ENCODE measurements around the gene PHF2. TPM values are rescaled to one million over a fixed set of nuclear protein-coding genes. Genes with fewer than 3 reads are reported as not detected.

The PHF2 gene
- total and polyA plus RNA-seq, 2 of the 8 experiments (the other 6 are each of a cell fraction or from before 2014, with no cell fraction given): 3.4 to 9.4 TPM

GRCh38 chr9:93637886-93638285 lies 61.5 kb downstream of the PHF2 start:
- Histone ChIP-seq H4K8ac (ENCODE audit: extremely low read depth, insufficient read depth, low read length) (no peak overlapping the region), H4K91ac (replicated peaks; ENCODE audit: insufficient read length, low read length) (no peak overlapping the region), H3K27me3 (replicated peaks in 1 of 4; ENCODE audit: control insufficient read depth in 3 of 4, extremely low read depth in 1 of 4, insufficient read depth in 3 of 4, low read length in 3 of 4) (no peaks in the 10 kb centered on the region), H3K4me2 (ENCODE audit: insufficient read depth in 1 of 2, low read depth in 2 of 2, low read length in 2 of 2) (no peak overlapping the region), H3K27ac (ENCODE audit: low read depth, low read length) (no peak overlapping the region), H4K20me1 (replicated peaks in 1 of 2; ENCODE audit: control insufficient read depth in 1 of 2, insufficient read depth in 2 of 2, low read length in 2 of 2) (peaks cover 0 to 1% of the 10 kb centered on the region in 2 experiments), H2BK120ac (replicated peaks; ENCODE audit: low read depth, low read length) (no peak overlapping the region), H3K79me1 (ENCODE audit: low read depth, low read length) (no peaks in the 10 kb centered on the region), H3K9me3 (ENCODE audit: insufficient read depth in 2 of 2, low read depth in 1 of 2, low read length in 1 of 2) (peaks cover 6 to 9% of the 10 kb centered on the region in 2 experiments; a peak in 2 of 4 replicates), H2BK5ac (ENCODE audit: low read depth, low read length) (no peak overlapping the region), H3K56ac (replicated peaks; ENCODE audit: insufficient read length, low read depth, low read length) (no peak overlapping the region), H3K23ac (ENCODE audit: insufficient read length) (no peak overlapping the region), H2BK20ac (ENCODE audit: low read length) (no peak overlapping the region), H4K5ac (ENCODE audit: insufficient read length, low read depth, low read length) (no peak overlapping the region), H3K4me1 (replicated peaks in 1 of 4; ENCODE audit: control insufficient read depth in 3 of 4, insufficient read depth in 4 of 4, low read length in 3 of 4) (peaks cover 0 to 5% (median 0%) of the 10 kb centered on the region in 4 experiments; a peak in 2 of 7 replicates), H2AFZ (ENCODE audit: low read length) (no peak overlapping the region), H3K36me3 (ENCODE audit: control insufficient read depth in 2 of 4, insufficient read depth in 4 of 4, low read length in 3 of 4) (peaks cover 0 to 16% (median 5%) of the 10 kb centered on the region in 4 experiments; a peak in 3 of 8 replicates), H3K4ac (replicated peaks; ENCODE audit: insufficient read length, low read depth, low read length) (no peak overlapping the region), H2BK12ac (ENCODE audit: low read depth, low read length) (no peak overlapping the region), H3K79me2 (ENCODE audit: control insufficient read depth in 1 of 2, insufficient read depth in 2 of 2, low read length in 2 of 2) (no peaks in the 10 kb centered on the region), H3K14ac (ENCODE audit: insufficient read length) (no peak overlapping the region), H3K18ac (ENCODE audit: extremely low read depth, low read length) (no peak overlapping the region), H3K4me3 (ENCODE audit: extremely low read depth in 1 of 4, insufficient read depth in 2 of 4, low read depth in 3 of 4, low read length in 4 of 4) (no peak overlapping the region), H2AK5ac (ENCODE audit: low read depth, low read length) (no peak overlapping the region), H3K9ac (replicated peaks in 1 of 4; ENCODE audit: extremely low read depth in 1 of 4, low read depth in 3 of 4, low read length in 3 of 4) (no peak overlapping the region), H2BK15ac (ENCODE audit: low read length) (no peak overlapping the region), H3K23me2 (ENCODE audit: low read depth, low read length) (no peaks in the 10 kb centered on the region)
- ChIA-PET POLR2A (ENCODE audit: partially characterized antibody) (no interaction called here), CTCF (ENCODE audit: partially characterized antibody) (interaction anchor here (0.7 kb wide), 1 partner anchor 271 kb away, joined by 3 read pairs; no protein-coding TSS in a partner anchor)
- FAIRE-seq: no peak
- no peak for DNase-seq (ENCODE audit: low read depth in 1 of 2, low spot score in 2 of 2)
- no peak for TF ChIP-seq CTCF (IDR thresholded peaks at IDR 0.05; ENCODE audit: control extremely low read depth in 1 of 3, insufficient read depth in 1 of 3, low read depth in 1 of 3, low read length in 3 of 3)
- no peak for TF ChIP-seq NANOG (IDR thresholded peaks at IDR 0.05; ENCODE audit: insufficient read depth, low read depth, low read length, poor library complexity, severe bottlenecking)
- TF ChIP-seq ATF3 (IDR thresholded peaks at IDR 0.05; ENCODE audit: insufficient read depth, low read depth, low read length): no peak
- TF ChIP-seq TEAD4 (IDR thresholded peaks at IDR 0.05; ENCODE audit: low read depth, low read length): no peak
- no peak for TF ChIP-seq BRCA1 (IDR thresholded peaks at IDR 0.05; ENCODE audit: low read depth, low read length)
- no peak for TF ChIP-seq POLR2A (IDR thresholded peaks at IDR 0.05; ENCODE audit: control extremely low read depth in 1 of 2, low read depth in 2 of 2, low read length in 2 of 2)
- no peak for TF ChIP-seq E2F6 (IDR thresholded peaks at IDR 0.05)
- WGBS, 2 experiments (ENCODE audit: extremely low coverage in 1 of 2, insufficient coverage in 1 of 2, insufficient read length in 1 of 2, insufficient replicate concordance in 2 of 2, low coverage in 1 of 2, low lambda C conversion rate in 2 of 2, missing lambda C conversion rate in 1 of 2): 92% methylated on average over 3 of the region's 3 CpGs; no CpG with 5 or more reads in 1 of the 2 experiments

Measured in H1 (cell line).